Activated naive CD8-positive, alpha-beta T cell treated with anti-CD3 and anti-CD28 coated beads, Interleukin-2, amount 10 ng/mL, durations not matched to agents 7 days and 5 days (primary cell): ENCODE data around the gene FKBP9. TPM values are rescaled to one million over a fixed set of nuclear protein-coding genes. Genes with fewer than 3 reads are reported as not detected.
A peak's percentile ranks its signal among the peaks of the same experiment; 100 is the strongest.
"Not testable (repeated sequence)": the region's sequence is repeated elsewhere in the genome, so short reads cannot be mapped to it uniquely, and the experiment has no call there.

Experiments used
- ATAC-seq: fragments of 150-1000 bp; cut with Tn5 transposase; one replicate; pipeline ENCODE4 v1.10.0; 2021; ENCODE audit warnings: low read depth, moderate library complexity
- POLR2A ChIA-PET: fragments of 350-600 bp; sonication (Branson Sonifier 250); formaldehyde crosslinking; loops from one replicate; lab custom pipeline; 2021; ENCODE audit warnings: antibody characterized with exemption; lab: Charles Lee
- DNase-seq: peaks from one replicate; pipeline ENCODE4 v3.0.0; 2021
- H3K27ac Mint-ChIP-seq: one replicate; pipeline ENCODE4 v1.8.0; 2022; ENCODE audit warnings: mild to moderate bottlenecking, mixed read lengths
- H3K27me3 Mint-ChIP-seq: one replicate; pipeline ENCODE4 v1.8.0; 2022; ENCODE audit warnings: mild to moderate bottlenecking, moderate library complexity, mixed read lengths
- H3K36me3 Mint-ChIP-seq: one replicate; pipeline ENCODE4 v1.8.0; 2021; ENCODE audit warnings: mild to moderate bottlenecking, mixed read lengths
- H3K4me1 Mint-ChIP-seq: one replicate; pipeline ENCODE4 v1.8.0; 2021; ENCODE audit warnings: mixed read lengths
- H3K4me3 Mint-ChIP-seq: one replicate; pipeline ENCODE4 v1.8.0; 2022; ENCODE audit warnings: mild to moderate bottlenecking, moderate library complexity, mixed read lengths
- H3K9me3 Mint-ChIP-seq: one replicate; pipeline ENCODE4 v1.8.0; 2021; ENCODE audit warnings: mixed read lengths
- total RNA-seq, 2 experiments: library from RNA; stranded (reverse); gene quantifications; one replicate each; pipeline ENCODE4 v1.2.3, GENCODE V29; 2021

Gene FKBP9
- total RNA-seq = under 1 TPM; 0.37 to 0.83 TPM

GRCh38 chr7:32957326-32958045 is at the start of gene FKBP9:
Gene FKBP9 (plus strand): TSS chr7:32957440. CDS start chr7:32957574, 134 bp downstream.
- no peaks in the 10 kb centered on the region for H3K9me3 Mint-ChIP-seq
- peak within 1 kb of the TSS; percentile 83 for H3K4me3 Mint-ChIP-seq
- H3K4me1 Mint-ChIP-seq = peaks cover 2% of the 10 kb centered on the region
- H3K36me3 Mint-ChIP-seq = peaks cover 2% of the 10 kb centered on the region
- peaks cover 47% of the 10 kb centered on the region for H3K27me3 Mint-ChIP-seq
- ATAC-seq (peak; percentile 77), DNase-seq (peak; percentile 57)
- POLR2A ChIA-PET = no interaction called here
- no peak within 1 kb of the TSS for H3K27ac Mint-ChIP-seq

DNA sequence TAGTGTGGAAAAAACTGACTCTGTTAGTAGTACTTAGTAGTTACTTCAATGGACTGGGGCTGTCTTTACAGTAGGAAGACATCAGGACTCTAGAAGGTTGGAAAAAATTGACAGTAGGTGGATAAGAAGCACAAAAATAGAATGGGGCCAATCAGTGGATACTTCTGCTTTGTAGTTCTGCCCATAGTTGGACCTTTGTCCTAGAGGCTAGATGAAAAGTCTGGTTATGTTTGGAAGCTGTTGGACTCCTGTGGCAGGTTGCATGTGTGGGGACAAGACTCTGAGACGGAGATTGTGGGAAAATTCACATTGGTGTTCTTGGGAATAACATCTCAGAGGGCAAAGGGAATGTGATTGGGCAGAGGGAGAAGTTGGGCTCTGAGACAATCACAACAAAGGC is 47.0 kb upstream of the FKBP9 start:
- DNase-seq (no peak), ATAC-seq (no peak)
- POLR2A ChIA-PET = interaction anchor here (0.9 kb wide), 1 partner anchor 146 kb away, joined by 3 read pairs; no protein-coding TSS in a partner anchor
- Mint-ChIP-seq H3K4me3 (no peak overlapping the region), H3K36me3 (peaks cover 3% of the 10 kb centered on the region), H3K9me3 (no peaks in the 10 kb centered on the region), H3K27me3 (no peaks in the 10 kb centered on the region), H3K27ac (no peak overlapping the region), H3K4me1 (peaks cover under 1% of the 10 kb centered on the region)

- Mint-ChIP-seq H3K4me3 (no peak overlapping the region), H3K9me3 (no peaks in the 10 kb centered on the region), H3K4me1 (peaks cover 3% of the 10 kb centered on the region), H3K36me3 (peaks cover 9% of the 10 kb centered on the region), H3K27me3 (no peaks in the 10 kb centered on the region), H3K27ac (no peak overlapping the region)
- DNase-seq (no peak), ATAC-seq (no peak)
- POLR2A ChIA-PET = no interaction called here
These were observed 43.1 kb upstream of the FKBP9 start for GRCh38 chr7:32914184-32914583.

DNA sequence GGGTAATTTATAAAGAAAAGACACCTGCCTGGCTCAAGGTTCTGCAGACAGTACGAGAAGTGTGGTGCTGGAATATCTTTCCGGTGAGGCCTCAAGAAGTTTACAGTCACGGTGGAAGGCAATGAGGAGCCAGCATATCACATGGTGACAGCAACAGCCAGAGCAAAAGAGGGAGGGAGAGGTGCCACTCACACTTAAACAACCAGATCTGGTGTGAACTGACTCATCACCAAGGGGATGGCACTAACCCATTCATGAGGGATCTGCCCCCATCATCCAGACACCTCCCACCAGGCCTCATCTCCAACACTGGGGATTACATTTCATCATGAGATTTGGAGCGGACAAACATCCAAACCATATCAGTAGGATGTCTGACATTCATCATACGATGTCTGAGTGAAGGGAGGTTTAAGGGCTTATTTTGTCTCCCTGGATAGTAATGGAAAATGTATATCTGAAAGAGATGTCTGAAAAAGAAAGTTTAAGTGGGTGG is 42.2 kb upstream of the FKBP9 start:
- POLR2A ChIA-PET = no interaction called here
- H3K9me3 Mint-ChIP-seq = no peaks in the 10 kb centered on the region
- H3K4me3 Mint-ChIP-seq = no peak overlapping the region
- DNase-seq = no peak
- H3K4me1 Mint-ChIP-seq = peaks cover 3% of the 10 kb centered on the region
- no peak for ATAC-seq
- no peak overlapping the region for H3K27ac Mint-ChIP-seq
- peaks cover 9% of the 10 kb centered on the region for H3K36me3 Mint-ChIP-seq
- no peaks in the 10 kb centered on the region for H3K27me3 Mint-ChIP-seq

DNA sequence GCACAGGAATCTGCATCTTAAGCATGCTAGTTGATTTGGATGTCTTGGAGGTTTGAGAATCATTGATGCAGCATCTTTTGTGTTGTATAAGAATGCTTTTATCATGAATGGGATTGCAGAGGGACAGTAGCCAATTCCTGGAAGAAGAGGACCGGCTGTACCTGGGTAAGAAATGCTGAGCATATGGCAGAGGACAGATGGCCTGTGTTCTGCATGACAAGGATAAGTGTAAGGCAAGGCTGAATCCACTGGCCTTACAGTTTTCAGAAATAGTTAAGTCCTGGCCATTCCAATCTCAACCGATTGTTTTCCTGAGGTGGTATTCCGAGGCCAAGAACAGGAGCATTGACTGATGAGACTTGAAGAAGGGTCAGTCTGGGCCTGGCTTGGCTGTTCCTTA is 41.2 kb upstream of the FKBP9 start:
- Mint-ChIP-seq H3K27me3 (no peaks in the 10 kb centered on the region), H3K4me3 (no peak overlapping the region), H3K27ac (no peak overlapping the region), H3K4me1 (peaks cover 3% of the 10 kb centered on the region), H3K36me3 (peaks cover 9% of the 10 kb centered on the region), H3K9me3 (no peaks in the 10 kb centered on the region)
- POLR2A ChIA-PET = no interaction called here
- no peak for ATAC-seq
- DNase-seq = no peak

GRCh38 chr7:32916994-32917393 is 40.2 kb upstream of the FKBP9 start:
- H3K27me3 Mint-ChIP-seq, H3K4me3 Mint-ChIP-seq, H3K36me3 Mint-ChIP-seq, H3K4me1 Mint-ChIP-seq, DNase-seq, H3K9me3 Mint-ChIP-seq, H3K27ac Mint-ChIP-seq, ATAC-seq, POLR2A ChIA-PET: not testable (repeated sequence)

- Mint-ChIP-seq H3K9me3 (no peaks in the 10 kb centered on the region), H3K36me3 (peaks cover 11% of the 10 kb centered on the region), H3K4me3 (no peak overlapping the region), H3K27me3 (peaks cover 2% of the 10 kb centered on the region), H3K27ac (no peak overlapping the region), H3K4me1 (peaks cover 2% of the 10 kb centered on the region)
- no peak for DNase-seq
- ATAC-seq = no peak
- POLR2A ChIA-PET = no interaction called here
These were observed 35.3 kb upstream of the FKBP9 start for GRCh38 chr7:32921896-32922295.

GRCh38 chr7:32928785-32929298 is 28.4 kb upstream of the FKBP9 start:
- Mint-ChIP-seq H3K4me1 (no peaks in the 10 kb centered on the region), H3K4me3 (no peak overlapping the region), H3K27me3 (peaks cover 2% of the 10 kb centered on the region), H3K27ac (no peak overlapping the region), H3K9me3 (no peaks in the 10 kb centered on the region), H3K36me3 (peaks cover 13% of the 10 kb centered on the region)
- DNase-seq (no peak), ATAC-seq (no peak)
- POLR2A ChIA-PET = no interaction called here

DNA sequence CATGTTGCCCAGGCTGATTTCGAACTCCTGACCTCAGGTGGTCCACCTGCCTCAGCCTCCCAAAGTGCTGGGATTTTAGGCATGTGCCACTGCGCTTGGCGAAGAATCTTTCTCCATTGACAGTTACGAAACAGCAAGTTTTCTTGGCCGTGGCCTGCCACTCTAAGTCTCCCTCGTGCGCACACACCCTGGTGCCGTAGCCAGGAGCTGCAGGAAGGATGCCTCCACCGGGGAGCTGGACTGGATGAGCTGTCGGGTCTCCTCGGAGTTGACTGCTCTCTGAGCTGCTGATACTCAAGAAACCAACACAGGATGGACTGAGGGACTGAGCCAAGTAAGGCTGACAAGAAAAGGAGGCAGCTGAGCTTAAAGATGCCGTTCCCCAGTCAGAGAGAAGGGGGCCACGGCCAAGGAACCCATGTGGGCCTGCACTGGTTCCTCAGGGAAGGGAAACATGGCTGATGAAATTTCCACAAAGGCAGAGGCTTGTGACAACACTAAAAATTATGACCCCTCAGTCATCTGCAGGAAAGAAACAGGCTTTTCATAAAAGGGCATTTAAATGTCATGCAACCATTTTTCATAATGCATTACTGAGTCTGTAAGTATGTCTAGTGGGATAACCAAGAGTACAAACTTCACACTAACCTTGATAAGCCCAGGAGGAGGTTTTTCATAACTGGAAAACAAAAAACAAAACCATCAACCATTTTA is 27.7 kb upstream of the FKBP9 start:
- Mint-ChIP-seq H3K27ac (no peak overlapping the region), H3K9me3 (no peaks in the 10 kb centered on the region), H3K27me3 (peaks cover 2% of the 10 kb centered on the region), H3K36me3 (peaks cover 13% of the 10 kb centered on the region), H3K4me1 (no peaks in the 10 kb centered on the region), H3K4me3 (no peak overlapping the region)
- no peak for ATAC-seq
- no peak for DNase-seq
- POLR2A ChIA-PET = no interaction called here

DNA sequence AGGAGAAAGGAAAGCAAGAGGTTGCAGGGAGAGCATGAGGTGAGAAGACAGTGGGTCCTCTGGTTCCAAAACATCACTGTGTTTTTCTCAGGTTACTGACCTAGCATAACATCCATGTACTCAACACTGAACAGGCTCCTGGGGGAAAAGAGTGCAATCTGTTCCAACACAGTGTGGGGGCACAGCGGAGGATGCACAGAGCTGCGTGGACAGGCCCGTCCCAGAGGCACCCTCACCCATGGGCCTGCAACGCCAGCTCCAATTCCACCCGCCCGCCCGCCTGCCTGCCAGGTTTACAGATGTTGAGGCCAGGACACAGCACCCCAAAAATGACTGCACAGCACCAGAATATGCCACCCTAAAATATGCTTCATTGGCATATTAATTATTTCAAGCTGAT is 26.9 kb upstream of the FKBP9 start:
- Mint-ChIP-seq H3K36me3 (peaks cover 13% of the 10 kb centered on the region), H3K27me3 (peaks cover 2% of the 10 kb centered on the region), H3K4me1 (no peaks in the 10 kb centered on the region), H3K4me3 (no peak overlapping the region), H3K9me3 (no peaks in the 10 kb centered on the region), H3K27ac (no peak overlapping the region)
- ATAC-seq (no peak), DNase-seq (no peak)
- POLR2A ChIA-PET = no interaction called here

- Mint-ChIP-seq H3K4me3 (no peak overlapping the region), H3K27ac (no peak overlapping the region), H3K36me3 (peaks cover 13% of the 10 kb centered on the region), H3K4me1 (peaks cover 4% of the 10 kb centered on the region), H3K27me3 (peaks cover 2% of the 10 kb centered on the region), H3K9me3 (no peaks in the 10 kb centered on the region)
- DNase-seq (no peak), ATAC-seq (no peak)
- POLR2A ChIA-PET = no interaction called here
These were observed 21.7 kb upstream of the FKBP9 start for GRCh38 chr7:32935558-32935957.

DNA sequence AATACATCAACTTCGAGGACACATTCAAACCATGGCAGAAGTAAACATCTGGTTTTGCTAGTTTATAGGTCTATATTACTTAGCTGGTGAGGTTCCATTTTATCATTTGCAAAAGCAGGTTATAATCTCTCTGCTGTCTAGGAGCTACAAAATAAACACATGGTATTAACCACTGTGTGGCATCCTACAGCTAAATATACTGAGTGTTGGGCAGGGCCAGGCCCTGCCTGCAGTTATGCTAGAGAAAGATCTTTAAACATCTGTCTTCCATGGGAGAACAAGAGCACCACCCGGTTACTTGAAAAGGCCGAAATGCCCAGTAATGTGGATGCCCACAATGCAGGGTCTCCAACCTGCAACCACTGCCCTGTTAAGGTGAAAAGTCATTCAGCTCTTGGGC is 20.6 kb upstream of the FKBP9 start:
- ATAC-seq (no peak), DNase-seq (no peak)
- Mint-ChIP-seq H3K27me3 (peaks cover 5% of the 10 kb centered on the region), H3K4me3 (no peak overlapping the region), H3K4me1 (peaks cover 5% of the 10 kb centered on the region), H3K36me3 (peaks cover 9% of the 10 kb centered on the region), H3K9me3 (no peaks in the 10 kb centered on the region), H3K27ac (no peak overlapping the region)
- POLR2A ChIA-PET = interaction anchor here (1.0 kb wide), 1 partner anchor 46 kb away, joined by 3 read pairs; no protein-coding TSS in a partner anchor

- POLR2A ChIA-PET = interaction anchor here (1.0 kb wide), 1 partner anchor 47 kb away, joined by 3 read pairs; no protein-coding TSS in a partner anchor
- peaks cover 11% of the 10 kb centered on the region for H3K36me3 Mint-ChIP-seq
- no peak overlapping the region for H3K27ac Mint-ChIP-seq
- H3K4me1 Mint-ChIP-seq = peaks cover 10% of the 10 kb centered on the region
- DNase-seq (no peak), ATAC-seq (no peak)
- H3K9me3 Mint-ChIP-seq = no peaks in the 10 kb centered on the region
- H3K4me3 Mint-ChIP-seq = no peak overlapping the region
- peaks cover 9% of the 10 kb centered on the region for H3K27me3 Mint-ChIP-seq
These were observed 19.7 kb upstream of the FKBP9 start for GRCh38 chr7:32937344-32938174.
